BE2C (cell line): Measurements from ENCODE around the gene ADGRB3.

ENCODE experiments used
- DNase-seq: peaks from one replicate; pipeline ENCODE4 v3.0.0-alpha.2; 2020
- H3K27me3 ChIP-seq: fragments of 250-450 bp; sonication (Bioruptor Pico); 2 replicates; pipeline ENCODE4 v1.5.1; 2020; ENCODE audit warnings: mild to moderate bottlenecking
- H3K36me3 ChIP-seq: fragments of 250-450 bp; sonication (Bioruptor Pico); 2 replicates; pipeline ENCODE4 v1.5.1; 2020; ENCODE audit warnings: mild to moderate bottlenecking
- H3K4me1 ChIP-seq: fragments of 250-450 bp; sonication (Bioruptor Pico); 2 replicates; pipeline ENCODE4 v1.5.1; 2020
- H3K4me3 ChIP-seq: 2 replicates; pipeline ENCODE4 v1.5.1; 2011; ENCODE audit warnings: low read depth, low read length
- H3K9me3 ChIP-seq: fragments of 250-450 bp; sonication (Bioruptor Pico); 2 replicates; pipeline ENCODE4 v1.5.1; 2020
- TF ChIP-seq, protein P1 (sequence below): IDR thresholded peaks from 2 replicates; pipeline ENCODE4 v1.5.1; 2012; ENCODE audit warnings: mild to moderate bottlenecking, low read depth, low read length

Gene ADGRB3

DNA sequence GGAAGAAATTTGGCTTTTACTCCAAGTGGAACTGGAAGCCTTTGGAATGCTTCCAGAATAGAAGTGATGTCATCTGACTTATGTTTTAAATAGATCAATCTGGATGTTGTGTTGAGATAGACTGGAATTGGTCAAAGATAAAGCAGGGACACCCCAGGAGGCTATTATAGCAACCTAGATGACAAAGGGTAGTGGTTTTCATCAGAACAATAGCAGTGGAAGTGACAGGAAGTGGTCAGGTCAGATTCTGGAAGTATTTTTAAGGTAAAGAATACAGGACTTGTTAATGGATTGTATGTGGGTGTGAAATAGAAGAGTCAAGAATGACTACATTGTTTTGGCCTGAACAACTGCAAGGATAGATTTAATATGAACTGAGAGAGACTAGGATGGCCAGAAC lies 191.4 kb downstream of the ADGRB3 start:
- TF ChIP-seq, protein P1, sequence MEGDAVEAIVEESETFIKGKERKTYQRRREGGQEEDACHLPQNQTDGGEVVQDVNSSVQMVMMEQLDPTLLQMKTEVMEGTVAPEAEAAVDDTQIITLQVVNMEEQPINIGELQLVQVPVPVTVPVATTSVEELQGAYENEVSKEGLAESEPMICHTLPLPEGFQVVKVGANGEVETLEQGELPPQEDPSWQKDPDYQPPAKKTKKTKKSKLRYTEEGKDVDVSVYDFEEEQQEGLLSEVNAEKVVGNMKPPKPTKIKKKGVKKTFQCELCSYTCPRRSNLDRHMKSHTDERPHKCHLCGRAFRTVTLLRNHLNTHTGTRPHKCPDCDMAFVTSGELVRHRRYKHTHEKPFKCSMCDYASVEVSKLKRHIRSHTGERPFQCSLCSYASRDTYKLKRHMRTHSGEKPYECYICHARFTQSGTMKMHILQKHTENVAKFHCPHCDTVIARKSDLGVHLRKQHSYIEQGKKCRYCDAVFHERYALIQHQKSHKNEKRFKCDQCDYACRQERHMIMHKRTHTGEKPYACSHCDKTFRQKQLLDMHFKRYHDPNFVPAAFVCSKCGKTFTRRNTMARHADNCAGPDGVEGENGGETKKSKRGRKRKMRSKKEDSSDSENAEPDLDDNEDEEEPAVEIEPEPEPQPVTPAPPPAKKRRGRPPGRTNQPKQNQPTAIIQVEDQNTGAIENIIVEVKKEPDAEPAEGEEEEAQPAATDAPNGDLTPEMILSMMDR: no peak
- Histone ChIP-seq H3K36me3 (no peaks in the 10 kb centered on the region; the same call in 1 of the 2 replicates), H3K9me3 (no peaks in the 10 kb centered on the region), H3K27me3 (no peaks in the 10 kb centered on the region), H3K4me1 (0 out of 2 replicates have a peak, but pooled peaks cover 5% of the 10 kb centered on the region), H3K4me3 (no peak overlapping the region)
- no peak for DNase-seq

DNA sequence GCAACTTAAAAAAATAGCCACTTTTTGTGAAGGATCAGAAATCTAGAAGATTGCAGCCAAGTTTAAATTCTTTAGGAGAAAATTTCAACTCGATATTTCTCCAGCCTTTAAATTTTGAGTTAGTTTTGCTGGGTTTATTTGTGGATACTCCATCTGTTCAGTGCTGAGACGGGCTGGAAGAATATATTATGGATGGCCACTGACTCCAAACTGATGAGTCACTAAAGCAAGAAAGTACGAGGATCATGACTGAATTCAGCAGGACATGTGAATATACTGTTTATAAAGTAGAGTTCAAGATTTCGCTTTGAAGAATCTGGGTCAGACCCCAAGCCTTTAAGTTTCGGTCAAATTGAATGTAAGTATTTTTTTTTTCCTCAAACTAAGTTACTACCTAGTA lies 199.5 kb downstream of the ADGRB3 start:
- H3K36me3 ChIP-seq: no peaks in the 10 kb centered on the region; the same call in 1 of the 2 replicates
- no peaks in the 10 kb centered on the region for H3K27me3 ChIP-seq
- no peaks in the 10 kb centered on the region for H3K9me3 ChIP-seq
- no peak for DNase-seq
- H3K4me3 ChIP-seq: no peak overlapping the region
- TF ChIP-seq, protein P1: no peak
- H3K4me1 ChIP-seq: no peaks in the 10 kb centered on the region

DNA sequence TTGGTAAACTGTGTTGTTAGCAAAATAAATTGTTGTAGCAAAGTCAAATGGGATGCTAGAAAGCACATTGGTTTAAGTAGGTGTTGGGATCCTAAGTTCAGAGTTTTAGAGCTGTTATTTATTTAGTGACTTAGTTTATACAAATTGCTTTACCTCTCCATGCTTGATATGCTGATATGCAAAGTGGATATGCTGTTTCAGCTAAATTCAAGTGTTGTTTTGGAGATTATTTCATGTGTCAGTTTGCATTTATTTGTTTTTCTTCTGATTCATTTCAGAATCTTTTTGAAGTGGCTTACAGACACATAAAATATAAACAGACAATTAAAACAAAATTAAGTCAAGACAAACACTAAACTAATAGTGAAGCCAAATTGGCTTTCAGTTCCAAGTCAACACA lies 203.5 kb downstream of the ADGRB3 start:
- Histone ChIP-seq H3K27me3 (no peaks in the 10 kb centered on the region), H3K4me3 (no peak overlapping the region), H3K9me3 (no peaks in the 10 kb centered on the region), H3K36me3 (no peaks in the 10 kb centered on the region; the same call in 1 of the 2 replicates), H3K4me1 (no peaks in the 10 kb centered on the region)
- TF ChIP-seq, protein P1: no peak
- DNase-seq: no peak

DNA sequence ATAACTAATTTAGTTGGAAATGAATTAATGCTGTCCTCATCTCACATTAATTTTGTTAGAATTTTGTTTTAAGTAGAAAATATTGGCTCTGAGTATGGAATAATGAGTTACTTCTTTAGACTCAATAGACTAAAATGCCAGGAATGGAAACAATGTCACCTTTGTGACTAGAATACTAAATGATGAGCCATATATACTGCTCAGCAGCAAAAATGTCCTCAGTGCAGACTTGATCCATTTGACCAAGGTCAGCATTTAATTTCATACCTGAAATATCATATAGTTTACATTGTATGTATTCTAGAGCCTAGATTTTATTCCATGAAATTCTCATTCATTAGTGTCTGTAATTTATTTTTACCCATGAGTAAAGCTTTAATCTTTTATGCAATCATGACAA lies 217.7 kb downstream of the ADGRB3 start:
- H3K27me3 ChIP-seq: no peaks in the 10 kb centered on the region
- H3K4me1 ChIP-seq: peaks cover 15% of the 10 kb centered on the region
- H3K36me3 ChIP-seq: peaks cover 1% of the 10 kb centered on the region; the same call in 1 of the 2 replicates
- TF ChIP-seq, protein P1: no peak
- no peak for DNase-seq
- no peaks in the 10 kb centered on the region for H3K9me3 ChIP-seq
- H3K4me3 ChIP-seq: no peak overlapping the region

DNA sequence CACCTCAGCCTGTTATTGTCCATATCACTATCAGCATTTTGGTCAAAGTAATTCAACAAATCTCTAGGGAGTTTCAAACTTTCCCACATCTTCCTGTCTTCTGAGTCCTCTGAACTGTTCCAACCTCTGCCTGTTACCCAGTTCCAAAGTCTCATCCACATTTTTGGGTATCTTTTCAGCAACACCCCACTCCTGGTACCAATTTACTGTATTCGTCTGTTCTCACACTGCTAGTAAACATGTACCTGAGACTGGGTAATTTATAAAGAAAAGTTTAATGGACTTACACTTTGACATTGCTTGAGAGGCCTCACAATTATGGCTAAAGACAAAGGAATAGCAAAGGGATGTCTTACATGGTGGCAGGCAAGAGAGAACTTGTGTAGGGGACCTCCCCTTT lies 224.2 kb downstream of the ADGRB3 start:
- H3K36me3 ChIP-seq: peaks cover 4% of the 10 kb centered on the region; the same call in 1 of the 2 replicates
- TF ChIP-seq, protein P1: no peak
- H3K4me1 ChIP-seq: peaks cover 9% of the 10 kb centered on the region
- no peak overlapping the region for H3K4me3 ChIP-seq
- no peak for DNase-seq
- peaks cover 3% of the 10 kb centered on the region; the same call in 1 of the 2 replicates for H3K9me3 ChIP-seq
- no peaks in the 10 kb centered on the region for H3K27me3 ChIP-seq

DNA sequence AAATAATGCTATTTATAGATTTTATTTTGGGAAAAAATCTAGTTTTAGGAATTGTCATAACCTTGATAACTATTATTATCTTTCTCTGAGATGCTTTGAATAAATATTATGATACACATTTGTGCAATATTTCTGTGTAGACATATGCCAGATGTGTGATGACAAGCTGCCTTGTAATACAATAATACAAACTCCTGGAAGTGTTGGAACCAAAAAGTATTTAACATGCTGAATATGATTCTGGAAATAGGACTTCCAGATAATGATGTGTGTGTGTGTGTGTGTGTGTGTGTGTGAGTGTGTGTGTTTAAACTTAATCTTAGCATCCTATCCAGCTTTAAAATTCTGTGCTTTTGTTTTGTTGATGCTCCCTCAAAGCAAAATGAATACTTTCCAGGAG lies 233.6 kb downstream of the ADGRB3 start:
- TF ChIP-seq, protein P1: no peak

More for the DNA sequence above, 233.6 kb downstream of the ADGRB3 start:
- H3K9me3 ChIP-seq: peaks cover 3% of the 10 kb centered on the region; the same call in 1 of the 2 replicates
- H3K4me3 ChIP-seq: no peak overlapping the region
- H3K4me1 ChIP-seq: peaks cover 10% of the 10 kb centered on the region
- no peak for DNase-seq
- H3K27me3 ChIP-seq: no peaks in the 10 kb centered on the region
- no peaks in the 10 kb centered on the region for H3K36me3 ChIP-seq
